Duodenal mucosa (tissue), 2 donors: ENCODE data around the gene ZNF892.
"Not testable (repeated sequence)": the region's sequence is repeated elsewhere in the genome, so short reads cannot be mapped to it uniquely, and the experiment has no call there.

Experiments used
- H3K27ac ChIP-seq: one replicate; pipeline ENCODE4 v1.7.0; 2013; ENCODE audit warnings: low read depth, low read length
- H3K27me3 ChIP-seq, 2 donors: one replicate each; pipeline ENCODE4 v1.7.0; 2013; ENCODE audit warnings: low read length in 2 of 2, control low read depth in 1 of 2; ENCODE audit not compliant: insufficient read depth in 2 of 2, control insufficient read depth in 1 of 2
- H3K36me3 ChIP-seq, 2 donors: one replicate each; pipeline ENCODE4 v1.7.0; 2013; ENCODE audit warnings: low read length in 2 of 2, control low read depth in 1 of 2; ENCODE audit not compliant: insufficient read depth in 2 of 2, control insufficient read depth in 1 of 2
- H3K4me1 ChIP-seq, 2 donors: one replicate each; pipeline ENCODE4 v1.7.0; 2013; ENCODE audit warnings: low read length in 2 of 2, control low read depth in 1 of 2; ENCODE audit not compliant: insufficient read depth in 2 of 2, control insufficient read depth in 1 of 2
- H3K4me3 ChIP-seq, 2 donors: one replicate each; pipeline ENCODE4 v1.7.0; 2013; ENCODE audit warnings: low read length in 2 of 2, low read depth in 1 of 2
- H3K9ac ChIP-seq, 2 donors: one replicate each; pipeline ENCODE4 v1.7.0; 2013; ENCODE audit warnings: low read length in 2 of 2, low read depth in 1 of 2
- H3K9me3 ChIP-seq, 2 donors: one replicate each; pipeline ENCODE4 v1.7.0; 2013; ENCODE audit warnings: low read length in 2 of 2, control low read depth in 1 of 2; ENCODE audit not compliant: control insufficient read depth in 1 of 2

Gene ZNF892

DNA sequence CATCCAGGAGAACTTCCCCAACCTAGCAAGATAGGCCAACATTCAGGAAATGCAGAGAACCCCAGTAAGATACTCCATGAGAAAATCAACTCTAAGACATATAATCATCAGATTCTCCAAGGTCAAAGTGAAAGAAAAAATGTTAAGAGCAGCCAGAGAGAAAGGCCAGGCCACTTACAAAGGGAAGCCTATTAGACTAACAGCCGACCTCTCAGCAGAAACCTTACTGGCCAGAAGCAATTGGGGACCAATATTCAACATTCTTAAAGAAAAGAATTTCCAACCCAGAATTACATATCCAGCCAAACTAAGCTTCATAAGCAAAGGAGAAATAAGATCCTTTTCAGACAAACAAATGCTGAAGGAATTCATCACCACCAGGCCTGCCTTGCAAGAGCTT lies 34.8 kb downstream of the ZNF892 start:
- H3K9me3 ChIP-seq: peaks cover 12 to 19% of the 10 kb centered on the region in 2 donors
- H3K9ac ChIP-seq, H3K4me1 ChIP-seq, H3K27ac ChIP-seq, H3K4me3 ChIP-seq, H3K36me3 ChIP-seq, H3K27me3 ChIP-seq: not testable (repeated sequence)
